IMR-90 (cell line): Measurements from ENCODE around the gene KIFC3. TPM values are rescaled to one million over a fixed set of nuclear protein-coding genes. Genes with fewer than 3 reads are reported as not detected.

ENCODE experiments used
- CTCF ChIP-seq: conservative IDR thresholded peaks from 2 replicates; pipeline ENCODE4 v1.5.1; 2012; ENCODE audit warnings: mild to moderate bottlenecking, low read depth, low read length, improper control_type of control experiment
- RFX5 ChIP-seq: IDR thresholded peaks from 2 replicates; pipeline ENCODE4 v1.8.0; 2012; ENCODE audit warnings: low read depth, mild to moderate bottlenecking, low read length, moderate library complexity
- SMC3 ChIP-seq: fragments of 150-350 bp; IDR thresholded peaks from 2 replicates; pipeline ENCODE4 v1.6.1; 2016; ENCODE audit warnings: low read depth, mild to moderate bottlenecking, antibody characterized with exemption, low read length, moderate library complexity
- polyA plus RNA-seq, 3 experiments: library from polyadenylated mRNA; depleted of rRNA; stranded (reverse); fragments of >200 nt; gene quantifications; 2 replicates each; pipeline ENCODE4 v1.2.3, GENCODE V29; 2012; ENCODE audit warnings: low replicate concordance in 1 of 3
- total RNA-seq: library from RNA; depleted of rRNA; stranded (reverse); fragments of >200 nt; gene quantifications from 2 replicates; pipeline ENCODE4 v1.2.3, GENCODE V29; 2012

Gene KIFC3
- total and polyA plus RNA-seq, 2 of the 4 experiments (the other 2 are of a cell fraction), result 48.6 to 62.5 TPM

DNA sequence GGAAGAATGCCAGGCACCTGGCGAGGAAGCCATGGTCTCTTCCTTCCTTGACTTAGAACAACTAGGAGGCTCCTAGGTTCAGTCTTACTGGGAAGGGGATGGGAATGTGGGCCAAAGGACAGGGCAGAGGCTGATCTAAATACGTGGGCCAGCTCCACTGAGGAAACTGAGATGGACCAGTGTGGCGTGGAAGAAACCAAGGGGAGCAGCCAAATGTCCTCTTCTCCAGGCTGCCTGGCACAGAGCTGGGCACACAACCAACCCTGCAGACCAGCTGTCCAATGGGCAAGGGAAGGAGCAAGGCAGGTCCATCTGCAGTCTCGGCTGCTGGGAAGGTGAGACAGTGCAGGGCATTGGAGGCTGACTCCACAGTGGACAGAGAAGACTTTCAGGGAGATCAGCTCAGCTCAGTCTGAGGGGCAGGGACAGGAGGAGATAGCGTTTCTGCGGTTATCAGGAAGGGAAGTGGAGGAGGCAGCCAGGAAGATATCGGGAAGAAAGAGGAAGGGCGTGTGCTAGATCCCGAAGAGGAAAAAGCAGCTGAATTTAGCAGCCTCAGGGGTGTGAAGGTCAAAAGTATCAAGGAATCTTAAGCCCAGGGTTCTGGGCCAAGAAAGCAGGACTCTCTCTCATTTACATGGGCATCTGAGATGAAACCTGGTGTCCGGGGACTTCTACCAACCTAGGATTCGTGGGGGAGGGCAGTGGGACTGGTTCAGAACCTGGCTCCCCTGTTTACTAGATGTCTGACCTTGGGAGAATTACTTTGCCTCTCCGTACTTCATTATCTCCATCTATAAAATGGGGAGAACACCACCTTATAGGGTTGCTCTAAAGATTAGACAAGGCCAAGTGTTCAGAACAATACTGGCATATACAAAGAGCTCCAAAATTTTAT is 1.8 kb downstream of the KIFC3 start (continued):
- TF ChIP-seq CTCF (no peak), SMC3 (no peak), RFX5 (no peak)
